ENCODE results near the gene PLCL2.

GRCh38 chr3:17025594-17026139 lies 140.9 kb downstream of the PLCL2 start:
- TF ChIP-seq RNF2 (IDR thresholded peaks at IDR 0.05; ENCODE audit: borderline replicate concordance, low read depth) (no peak), CTCF (IDR thresholded peaks at IDR 0.05) (no peak), EP300 (IDR thresholded peaks at IDR 0.05) (no peak), PBX3 (IDR thresholded peaks at IDR 0.05) (no peak), CHD2 (IDR thresholded peaks at IDR 0.05; ENCODE audit: low read length, partially characterized antibody) (no peak), HES2 (IDR thresholded peaks at IDR 0.05) (no peak), EHF (CRISPR knock-in tag; IDR thresholded peaks at IDR 0.05) (no peak), POLR2A (IDR thresholded peaks at IDR 0.05; ENCODE audit: low read length) (no peak), KDM1A (IDR thresholded peaks at IDR 0.05; ENCODE audit: low read depth) (no peak)
